ENCODE data around the gene TMEM74B.
"Not testable (repeated sequence)": the region's sequence is repeated elsewhere in the genome, so short reads cannot be mapped to it uniquely, and the experiment has no call there.

Gene TMEM74B

DNA sequence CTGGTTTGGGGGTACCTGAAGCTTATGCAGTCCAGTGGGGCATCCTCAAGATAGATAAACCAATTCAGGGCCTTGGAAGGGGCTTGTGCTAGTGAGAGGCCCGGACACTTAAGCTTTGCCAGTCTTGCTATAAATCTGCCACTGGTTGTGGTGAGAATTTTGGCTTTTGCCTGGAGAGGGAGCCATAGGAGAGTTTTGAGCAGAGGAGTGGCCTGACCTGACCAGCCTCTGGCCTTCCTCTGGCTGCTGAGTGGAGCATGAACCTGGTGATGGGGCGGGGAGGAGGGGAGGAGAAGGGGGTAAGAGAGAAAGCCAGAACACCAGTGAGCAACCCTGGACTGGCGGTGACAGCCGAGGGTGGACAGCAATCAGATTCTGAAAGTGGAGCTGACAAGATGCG is 7.1 kb downstream of the TMEM74B start:
- DNase-seq = no peak

DNA sequence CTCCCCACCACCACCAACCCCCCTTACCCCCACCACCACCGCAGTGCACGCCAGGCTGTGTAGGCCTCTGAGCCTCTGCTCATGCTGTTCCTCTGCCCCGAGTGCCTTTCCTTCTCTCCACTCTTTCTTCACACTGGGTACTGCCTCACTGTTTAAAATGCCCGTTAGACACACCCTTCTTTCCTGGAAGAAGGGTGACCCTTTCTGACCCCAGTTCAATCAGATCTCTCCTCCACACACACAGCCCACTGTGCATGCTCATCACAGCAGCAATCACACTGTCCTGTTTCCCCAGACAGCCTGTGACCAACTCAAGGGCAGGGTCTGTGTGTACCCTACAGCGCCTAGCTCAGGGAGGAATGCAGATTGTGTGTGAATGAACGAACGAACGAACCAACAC is 10.0 kb downstream of the TMEM74B start:
- no peak for DNase-seq

DNA sequence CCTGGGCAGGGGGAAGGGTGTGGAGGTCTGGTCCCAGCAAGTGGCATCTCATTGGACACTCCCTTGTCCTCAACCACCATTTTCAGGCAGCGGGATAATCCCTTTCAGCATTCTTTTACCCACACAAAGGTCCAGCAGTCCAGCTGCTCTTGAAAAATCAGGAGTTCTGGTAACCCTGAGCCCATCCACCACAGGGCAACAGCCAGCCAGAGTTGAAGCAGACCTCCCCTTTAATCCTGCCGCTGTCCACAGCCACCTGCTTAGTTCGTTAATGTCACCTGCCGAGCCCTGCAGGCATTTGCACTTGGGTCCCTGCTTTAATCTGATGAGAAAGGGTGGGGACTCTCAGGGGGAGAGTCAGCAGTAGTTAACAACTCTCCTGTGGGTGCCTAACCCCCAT is 11.1 kb downstream of the TMEM74B start:
- DNase-seq = no peak

- DNase-seq = no peak
Measured at GRCh38 chr20:1171461-1172093, 13.2 kb downstream of the TMEM74B start.

- no peak for DNase-seq
Measured at GRCh38 chr20:1169224-1169623, 15.6 kb downstream of the TMEM74B start.

- DNase-seq = no peak
Measured at GRCh38 chr20:1166948-1167720, 17.6 kb downstream of the TMEM74B start.

DNA sequence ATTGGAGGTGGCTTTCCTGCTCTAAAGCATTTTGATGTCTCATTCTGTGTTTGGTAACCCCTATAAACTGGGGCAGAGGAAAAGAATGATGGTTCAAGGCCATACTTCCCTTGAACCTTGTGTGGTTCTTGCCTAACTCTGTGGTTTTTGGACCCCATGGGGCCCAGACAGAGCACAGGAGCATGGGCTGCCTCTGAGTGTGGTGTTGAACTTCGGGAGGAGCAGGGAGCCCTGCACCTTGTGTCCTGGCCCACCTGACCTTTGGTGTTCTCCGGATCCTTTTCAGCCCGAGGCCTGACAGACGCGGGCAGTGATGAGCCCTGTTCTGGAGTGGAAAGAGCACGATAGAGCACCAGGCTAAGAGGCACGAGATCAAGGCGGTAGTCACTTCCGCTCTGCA is 18.8 kb downstream of the TMEM74B start:
- no peak for DNase-seq

GRCh38 chr20:1165521-1165920 is 19.3 kb downstream of the TMEM74B start:
- DNase-seq = no peak

GRCh38 chr20:1164871-1165270 is 19.9 kb downstream of the TMEM74B start:
- DNase-seq = no peak

DNA sequence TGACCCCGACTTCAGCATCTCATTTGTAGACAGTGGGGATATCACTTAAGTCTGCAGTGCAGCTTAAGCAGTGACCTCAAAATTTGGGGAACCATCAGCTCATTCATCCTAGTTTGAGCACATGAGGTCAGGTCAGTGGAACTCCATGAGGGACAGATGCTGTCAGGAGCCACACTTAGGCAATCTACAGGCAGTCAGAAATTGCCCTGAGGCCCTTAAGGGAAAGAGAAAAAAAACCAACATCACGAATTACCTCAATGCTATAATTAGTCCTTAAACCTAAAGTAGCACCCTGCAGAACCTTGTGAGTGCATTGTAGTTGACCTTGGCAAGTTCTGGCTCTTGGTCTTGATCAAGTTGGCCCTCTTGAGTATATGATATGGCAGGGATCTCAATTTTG is 21.1 kb downstream of the TMEM74B start:
- DNase-seq = no peak

- DNase-seq = no peak
Measured at GRCh38 chr20:1163105-1163504, 21.7 kb downstream of the TMEM74B start.

DNA sequence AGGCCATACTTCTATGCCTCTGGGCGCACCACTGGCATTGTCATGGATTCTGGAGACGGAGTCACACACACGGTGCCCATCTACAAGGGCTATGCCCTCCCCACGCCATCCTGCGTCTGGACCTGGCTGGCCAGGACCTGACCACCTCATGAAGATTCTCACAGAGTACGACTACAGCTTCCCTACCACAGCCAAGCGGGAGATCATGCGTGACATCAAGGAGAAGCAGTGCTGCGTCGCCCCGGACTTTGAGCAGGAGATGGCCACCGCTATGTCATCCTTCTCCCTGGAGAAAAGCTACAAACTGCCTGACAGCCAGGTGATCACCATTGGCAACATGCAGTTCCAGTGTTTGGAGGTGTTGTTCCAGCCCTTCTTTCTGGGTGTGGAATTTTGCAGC is 23.8 kb downstream of the TMEM74B start:
- DNase-seq = no peak

GRCh38 chr20:1160496-1160895 is 24.3 kb downstream of the TMEM74B start:
- no peak for DNase-seq

DNA sequence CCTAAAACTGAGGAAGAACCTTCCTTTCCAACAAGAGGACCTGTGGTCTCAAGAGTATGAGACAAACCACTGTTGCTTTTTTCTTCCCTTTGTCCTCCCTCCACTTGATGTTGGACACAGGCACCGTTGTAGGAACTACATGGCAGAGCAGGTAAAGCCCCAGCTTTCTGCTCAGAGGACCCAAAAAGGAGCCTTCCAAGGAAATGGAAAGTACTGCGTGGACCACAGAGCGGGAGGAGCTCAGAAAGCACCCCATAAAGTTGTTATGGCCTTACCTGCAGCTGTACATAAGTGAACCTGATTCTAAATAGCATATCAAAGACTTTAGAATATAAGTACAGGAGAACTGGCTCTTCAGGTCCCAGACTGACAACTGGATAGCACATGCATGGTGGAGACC is 29.4 kb downstream of the TMEM74B start:
- no peak for DNase-seq

DNA sequence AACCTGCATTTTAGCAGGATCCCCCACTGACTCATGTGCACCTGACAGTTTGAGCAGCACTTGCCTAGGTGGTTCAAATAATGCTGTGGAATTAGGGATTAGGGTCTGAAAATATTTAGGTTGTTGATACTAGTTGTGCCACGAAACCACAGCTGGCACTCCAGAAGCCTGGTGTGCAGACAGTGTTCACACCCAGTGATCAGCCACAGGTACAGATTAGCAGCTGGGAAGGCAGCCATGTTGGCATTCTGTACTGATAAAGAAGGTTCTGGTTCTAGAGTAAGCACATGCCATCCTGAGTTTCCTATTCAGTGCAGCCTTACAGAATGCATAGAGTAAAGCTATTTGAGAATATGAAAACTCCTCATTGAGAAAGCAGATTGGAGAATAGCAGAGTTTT is 30.1 kb downstream of the TMEM74B start:
- DNase-seq = no peak

GRCh38 chr20:1154226-1154625 is 30.6 kb downstream of the TMEM74B start:
- no peak for DNase-seq

GRCh38 chr20:1150968-1151367 is 33.8 kb downstream of the TMEM74B start:
- no peak for DNase-seq

DNA sequence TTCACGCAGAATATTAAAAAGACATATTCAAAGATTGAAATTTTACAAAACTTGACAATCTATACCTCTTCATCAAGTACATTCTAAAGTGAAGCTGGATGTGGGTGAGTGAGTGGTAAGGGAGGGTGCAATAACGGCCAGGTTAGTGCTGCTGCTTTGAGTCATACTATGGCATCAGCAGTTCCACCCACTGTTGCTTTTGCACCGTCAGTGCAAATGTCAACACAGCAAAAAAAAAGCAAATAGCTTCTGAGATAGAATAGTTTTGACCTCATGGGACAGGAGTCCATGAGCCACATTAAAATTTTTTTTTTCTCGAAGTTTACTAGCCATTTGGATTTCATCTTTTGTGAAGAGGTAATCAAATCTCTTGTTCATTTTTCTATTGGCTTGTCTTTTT is 34.6 kb downstream of the TMEM74B start:
- no peak for DNase-seq

- not testable (repeated sequence) for DNase-seq
Measured at GRCh38 chr20:1149812-1150211, 35.0 kb downstream of the TMEM74B start.

DNA sequence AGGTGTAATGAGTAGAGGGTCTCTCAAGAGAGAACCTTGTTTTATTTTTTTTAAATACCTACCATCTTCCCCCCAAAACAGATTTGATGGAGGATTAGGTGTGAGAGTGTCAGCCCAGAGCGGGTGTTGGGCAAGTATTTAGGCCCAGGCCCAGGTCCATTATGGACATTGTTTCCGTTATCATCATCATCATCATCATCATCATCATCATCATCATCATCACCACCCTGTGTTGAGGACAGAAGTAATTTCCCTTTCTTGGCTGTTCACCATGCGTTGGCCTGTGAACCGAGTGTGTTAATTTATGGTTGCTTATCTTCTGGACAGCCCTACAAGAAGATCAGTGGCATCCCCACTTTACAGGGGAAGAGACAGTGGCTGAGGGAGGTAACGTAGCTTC is 37.8 kb downstream of the TMEM74B start:
- DNase-seq = no peak

DNA sequence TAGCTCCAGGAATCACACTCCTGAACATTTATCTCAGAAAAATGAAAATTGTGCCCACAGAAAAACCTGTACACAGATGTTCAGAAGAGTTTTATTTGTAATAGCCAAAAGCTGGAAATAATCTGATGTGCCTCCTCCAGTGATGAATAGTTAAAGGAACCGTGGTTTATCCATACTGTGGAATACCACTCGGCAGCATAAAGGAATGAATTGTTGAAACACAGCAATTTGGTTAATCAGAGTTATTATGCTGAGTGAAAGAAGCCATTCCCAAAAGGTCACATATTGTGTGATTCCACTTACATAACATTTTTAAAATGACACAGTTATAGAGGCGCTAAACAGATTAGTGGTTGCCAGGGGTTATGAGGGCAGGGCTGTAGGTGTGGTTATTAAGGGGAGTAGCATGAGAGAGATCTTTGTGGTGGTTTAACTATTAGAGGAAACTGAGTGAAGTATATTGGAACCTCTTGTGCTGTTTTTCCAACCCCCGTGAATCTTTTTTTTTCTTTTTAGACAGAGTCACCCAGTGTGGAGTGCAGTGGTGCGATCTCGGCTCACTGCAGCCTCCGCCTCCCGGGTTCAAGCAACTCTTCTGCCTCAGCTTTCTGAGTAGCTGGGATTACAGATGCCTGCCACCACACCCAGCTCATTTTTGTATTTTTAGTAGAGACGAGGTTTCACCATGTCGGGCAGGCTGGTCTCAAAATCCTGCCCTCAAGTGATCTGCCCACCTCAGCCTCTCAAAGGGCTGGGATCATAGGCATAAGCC is 40.2 kb downstream of the TMEM74B start:
- DNase-seq = no peak

GRCh38 chr20:1137236-1137635 is 47.5 kb downstream of the TMEM74B start:
- no peak for DNase-seq

- DNase-seq = no peak
Measured at GRCh38 chr20:1134836-1135235, 49.9 kb downstream of the TMEM74B start.

GRCh38 chr20:1134355-1134754 is 50.4 kb downstream of the TMEM74B start:
- DNase-seq = no peak
